Gastroesophageal sphincter (tissue), 3 donors: ENCODE results near the gene COL4A2.

ENCODE experiments used
- CTCF ChIP-seq, 4 experiments: fragments of 200-600 bp in 2 of 4; fragments of 450-650 bp in 2 of 4; sonication (generic) in 1 of 4; IDR thresholded peaks; one replicate each; pipeline ENCODE4 v1.5.1; 2017 to 2019; ENCODE audit warnings: antibody characterized with exemption in 4 of 4, mild to moderate bottlenecking in 2 of 4, moderate library complexity in 2 of 4
- EP300 ChIP-seq: sonication (generic); formaldehyde crosslinking; IDR thresholded peaks from one replicate; pipeline ENCODE4 v1.6.1; 2017; ENCODE audit warnings: antibody characterized with exemption, mild to moderate bottlenecking
- POLR2A ChIP-seq, 2 donors: fragments of 450-650 bp; IDR thresholded peaks; one replicate each; pipeline ENCODE4 v1.6.1; 2017; ENCODE audit warnings: antibody characterized with exemption in 2 of 2, mild to moderate bottlenecking in 2 of 2, moderate library complexity in 1 of 2
- POLR2AphosphoS5 ChIP-seq: sonication (generic); formaldehyde crosslinking; IDR thresholded peaks from one replicate; pipeline ENCODE4 v1.6.1; 2017; ENCODE audit warnings: antibody characterized with exemption

- TF ChIP-seq CTCF (IDR thresholded peaks at IDR 0.05) (no peak), POLR2A (IDR thresholded peaks at IDR 0.05) (no peak), POLR2AphosphoS5 (no peak), EP300 (no peak)
Observed at GRCh38 chr13:110284779-110285484, 22.2 kb upstream of the COL4A2 start.
